ENCODE data around the gene SEPTIN3.

GRCh38 chr22:42001706-42002105 lies 32.5 kb downstream of the SEPTIN3 start:
- TF ChIP-seq, protein P1, sequence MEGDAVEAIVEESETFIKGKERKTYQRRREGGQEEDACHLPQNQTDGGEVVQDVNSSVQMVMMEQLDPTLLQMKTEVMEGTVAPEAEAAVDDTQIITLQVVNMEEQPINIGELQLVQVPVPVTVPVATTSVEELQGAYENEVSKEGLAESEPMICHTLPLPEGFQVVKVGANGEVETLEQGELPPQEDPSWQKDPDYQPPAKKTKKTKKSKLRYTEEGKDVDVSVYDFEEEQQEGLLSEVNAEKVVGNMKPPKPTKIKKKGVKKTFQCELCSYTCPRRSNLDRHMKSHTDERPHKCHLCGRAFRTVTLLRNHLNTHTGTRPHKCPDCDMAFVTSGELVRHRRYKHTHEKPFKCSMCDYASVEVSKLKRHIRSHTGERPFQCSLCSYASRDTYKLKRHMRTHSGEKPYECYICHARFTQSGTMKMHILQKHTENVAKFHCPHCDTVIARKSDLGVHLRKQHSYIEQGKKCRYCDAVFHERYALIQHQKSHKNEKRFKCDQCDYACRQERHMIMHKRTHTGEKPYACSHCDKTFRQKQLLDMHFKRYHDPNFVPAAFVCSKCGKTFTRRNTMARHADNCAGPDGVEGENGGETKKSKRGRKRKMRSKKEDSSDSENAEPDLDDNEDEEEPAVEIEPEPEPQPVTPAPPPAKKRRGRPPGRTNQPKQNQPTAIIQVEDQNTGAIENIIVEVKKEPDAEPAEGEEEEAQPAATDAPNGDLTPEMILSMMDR (IDR thresholded peaks at IDR 0.05) = no peak
- no peak for TF ChIP-seq EP300 (IDR thresholded peaks at IDR 0.05)
- no peak for TF ChIP-seq POLR2A (IDR thresholded peaks at IDR 0.05)
- no peak for TF ChIP-seq POLR2AphosphoS5 (IDR thresholded peaks at IDR 0.05)

Measured in upper lobe of left lung (tissue), 4 donors.